H1 (cell line): Measurements from ENCODE around the gene PDZD2. TPM values are rescaled to one million over a fixed set of nuclear protein-coding genes. Genes with fewer than 3 reads are reported as not detected.

ENCODE experiments used
- CTCF ChIA-PET: fragments of 300-600 bp; sonication (Branson Sonifier 250); formaldehyde crosslinking; loops from one replicate; lab custom pipeline; 2021; ENCODE audit not compliant: partially characterized antibody; lab: Charles Lee
- POLR2A ChIA-PET: fragments of 300-600 bp; sonication (Branson Sonifier 250); formaldehyde crosslinking; loops from one replicate; lab custom pipeline; 2021; ENCODE audit warnings: inconsistent platforms; ENCODE audit not compliant: partially characterized antibody; lab: Charles Lee
- DNase-seq, 2 experiments: peaks; one replicate each; pipeline versions ENCODE4 v3.0.0 to v3.0.0-alpha.2; 2010 to 2022; ENCODE audit warnings: low spot score in 2 of 2, low read depth in 1 of 2, mixed read lengths in 1 of 2
- FAIRE-seq: peaks from 2 replicates; lab custom pipeline; 2011; peaks lifted over from hg19 to GRCh38; lab: Jason Lieb, UNC
- H2AFZ ChIP-seq: 2 replicates; pipeline ENCODE4 v1.8.1; 2012; ENCODE audit warnings: low read length, inconsistent platforms
- H2AK5ac ChIP-seq: 2 replicates; pipeline ENCODE4 v1.6.1; 2013; ENCODE audit warnings: low read depth, low read length
- H2BK120ac ChIP-seq: replicated peaks from 2 replicates; pipeline ENCODE3; 2013; ENCODE audit warnings: low read depth, low read length, inconsistent platforms
- H2BK12ac ChIP-seq: 2 replicates; pipeline ENCODE4 v1.6.1; 2013; ENCODE audit warnings: low read depth, low read length
- H2BK15ac ChIP-seq: 2 replicates; pipeline ENCODE4 v1.6.1; 2013; ENCODE audit warnings: low read length
- H2BK20ac ChIP-seq: 2 replicates; pipeline ENCODE4 v1.6.1; 2013; ENCODE audit warnings: low read length
- H2BK5ac ChIP-seq: 2 replicates; pipeline ENCODE4 v1.6.1; 2013; ENCODE audit warnings: low read depth, low read length
- H3K14ac ChIP-seq: 2 replicates; pipeline ENCODE4 v1.6.1; 2013; ENCODE audit warnings: inconsistent platforms; ENCODE audit not compliant: insufficient read length
- H3K18ac ChIP-seq: 2 replicates; pipeline ENCODE4 v1.6.1; 2013; ENCODE audit warnings: low read length; ENCODE audit errors: extremely low read depth
- H3K23ac ChIP-seq: 2 replicates; pipeline ENCODE4 v1.6.1; 2013; ENCODE audit warnings: inconsistent platforms; ENCODE audit not compliant: insufficient read length
- H3K23me2 ChIP-seq: 2 replicates; pipeline ENCODE4 v1.6.1; 2013; ENCODE audit warnings: low read depth, low read length
- H3K27ac ChIP-seq: 2 replicates; pipeline ENCODE4 v1.6.1; 2011; ENCODE audit warnings: low read depth, low read length, inconsistent platforms
- H3K27me3 ChIP-seq, 4 experiments: replicated peaks in 1 of 4; 1 replicate in 1 of 4; 2 replicates in 3 of 4; pipeline versions ENCODE4 v1.6.1 to v1.8.1; 2011 to 2013; ENCODE audit warnings: low read length in 3 of 4, mild to moderate bottlenecking in 3 of 4, inconsistent platforms in 2 of 4, mixed read lengths in 2 of 4, moderate library complexity in 1 of 4; ENCODE audit not compliant: control insufficient read depth in 3 of 4, insufficient read depth in 3 of 4; ENCODE audit errors: extremely low read depth in 1 of 4
- H3K36me3 ChIP-seq, 4 experiments: 2 replicates each; pipeline versions ENCODE4 v1.6.1 to v1.8.1; 2011 to 2013; ENCODE audit warnings: mild to moderate bottlenecking in 4 of 4, low read length in 3 of 4, moderate library complexity in 2 of 4, control low read depth in 1 of 4, inconsistent platforms in 1 of 4; ENCODE audit not compliant: insufficient read depth in 4 of 4, control insufficient read depth in 2 of 4
- H3K4ac ChIP-seq: replicated peaks from 2 replicates; pipeline ENCODE3; 2013; ENCODE audit warnings: low read length, low read depth, mixed read lengths, inconsistent platforms; ENCODE audit not compliant: insufficient read length
- H3K4me1 ChIP-seq, 4 experiments: replicated peaks in 1 of 4; 1 replicate in 1 of 4; 2 replicates in 3 of 4; pipeline versions ENCODE4 v1.6.1 to v1.8.1; 2011 to 2013; ENCODE audit warnings: low read length in 3 of 4, inconsistent platforms in 2 of 4, mixed read lengths in 1 of 4; ENCODE audit not compliant: insufficient read depth in 4 of 4, control insufficient read depth in 3 of 4
- H3K4me2 ChIP-seq, 2 experiments: 2 replicates each; pipeline versions ENCODE4 v1.6.1 to v1.8.1; 2011 to 2013; ENCODE audit warnings: low read depth in 2 of 2, low read length in 2 of 2, control low read depth in 1 of 2, inconsistent platforms in 1 of 2, mild to moderate bottlenecking in 1 of 2; ENCODE audit not compliant: insufficient read depth in 1 of 2
- H3K4me3 ChIP-seq, 4 experiments: fragments of 200-600, 300-600 bp in 1 of 4; sonication (generic), shearing (Covaris generic), sonication (Bioruptor Twin) in 1 of 4; 2 replicates each; pipeline versions ENCODE4 v1.5.1 to v1.8.1; 2011 to 2016; ENCODE audit warnings: low read length in 4 of 4, low read depth in 3 of 4, control low read depth in 2 of 4, inconsistent platforms in 2 of 4, mild to moderate bottlenecking in 2 of 4, mixed read lengths in 1 of 4, moderate library complexity in 1 of 4; ENCODE audit not compliant: insufficient read depth in 2 of 4; ENCODE audit errors: extremely low read depth in 1 of 4
- H3K56ac ChIP-seq: replicated peaks from 2 replicates; pipeline ENCODE3; 2013; ENCODE audit warnings: low read depth, mild to moderate bottlenecking, mixed read lengths, low read length, inconsistent platforms; ENCODE audit not compliant: insufficient read length
- H3K79me1 ChIP-seq: 2 replicates; pipeline ENCODE4 v1.6.1; 2013; ENCODE audit warnings: low read depth, low read length, control low read depth
- H3K79me2 ChIP-seq, 2 experiments: 2 replicates each; pipeline versions ENCODE4 v1.6.1 to v1.8.1; 2012 to 2013; ENCODE audit warnings: low read length in 2 of 2, mild to moderate bottlenecking in 2 of 2, inconsistent platforms in 1 of 2; ENCODE audit not compliant: insufficient read depth in 2 of 2, control insufficient read depth in 1 of 2
- H3K9ac ChIP-seq, 4 experiments: replicated peaks in 1 of 4; 1 replicate in 1 of 4; 2 replicates in 3 of 4; pipeline versions ENCODE4 v1.6.1 to v1.8.1; 2011 to 2013; ENCODE audit warnings: low read depth in 3 of 4, low read length in 3 of 4, control low read depth in 2 of 4, mild to moderate bottlenecking in 2 of 4, moderate library complexity in 2 of 4, inconsistent platforms in 1 of 4; ENCODE audit errors: extremely low read depth in 1 of 4
- H3K9me3 ChIP-seq, 2 experiments: 2 replicates each; pipeline versions ENCODE4 v1.6.1 to v1.8.1; 2012 to 2013; ENCODE audit warnings: mild to moderate bottlenecking in 2 of 2, moderate library complexity in 2 of 2, control low read depth in 1 of 2, inconsistent platforms in 1 of 2, low read depth in 1 of 2, low read length in 1 of 2, mixed read lengths in 1 of 2; ENCODE audit not compliant: insufficient read depth in 2 of 2
- H4K20me1 ChIP-seq, 2 experiments: replicated peaks in 1 of 2; 2 replicates each; pipeline versions ENCODE3 to v1.8.1; 2011 to 2013; ENCODE audit warnings: inconsistent platforms in 2 of 2, low read length in 2 of 2, mild to moderate bottlenecking in 1 of 2; ENCODE audit not compliant: insufficient read depth in 2 of 2, control insufficient read depth in 1 of 2
- H4K5ac ChIP-seq: 2 replicates; pipeline ENCODE4 v1.6.1; 2013; ENCODE audit warnings: low read length, low read depth, mixed read lengths, inconsistent platforms; ENCODE audit not compliant: insufficient read length
- H4K8ac ChIP-seq: 2 replicates; pipeline ENCODE4 v1.8.0; 2013; ENCODE audit warnings: mild to moderate bottlenecking, moderate library complexity, low read length, inconsistent platforms; ENCODE audit not compliant: insufficient read depth; ENCODE audit errors: extremely low read depth
- H4K91ac ChIP-seq: replicated peaks from 2 replicates; pipeline ENCODE3; 2013; ENCODE audit warnings: low read length, mixed read lengths, inconsistent platforms; ENCODE audit not compliant: insufficient read length
- BRCA1 ChIP-seq: IDR thresholded peaks from 2 replicates; pipeline ENCODE4 v1.6.1; 2012; ENCODE audit warnings: low read depth, low read length, improper control_type of control experiment
- CBX8 ChIP-seq: fragments of 300-800, 300-1000 bp; sonication (generic); IDR thresholded peaks from 2 replicates; pipeline ENCODE4 v1.7.1; 2016; ENCODE audit warnings: low read depth, low read length, borderline replicate concordance
- HDAC2 ChIP-seq, 2 experiments: fragments of 300-600 bp in 1 of 2; sonication (generic) in 1 of 2; IDR thresholded peaks; 2 replicates each; pipeline ENCODE4 v1.6.1; 2011 to 2012; ENCODE audit warnings: low read depth in 2 of 2, low read length in 2 of 2, mild to moderate bottlenecking in 2 of 2, moderate library complexity in 2 of 2, borderline replicate concordance in 1 of 2, inconsistent platforms in 1 of 2
- POLR2A ChIP-seq, 2 experiments: IDR thresholded peaks; 1 replicate in 1 of 2; 2 replicates in 1 of 2; pipeline ENCODE4 v1.6.1; 2011; ENCODE audit warnings: low read depth in 2 of 2, low read length in 2 of 2, mild to moderate bottlenecking in 2 of 2; ENCODE audit errors: control extremely low read depth in 1 of 2
- SUZ12 ChIP-seq: fragments of 200-600 bp; sonication (generic); IDR thresholded peaks from 2 replicates; pipeline ENCODE4 v1.6.1; 2012; ENCODE audit warnings: mild to moderate bottlenecking, inconsistent platforms, low read length, moderate library complexity, mixed read lengths
- WGBS, 2 experiments: shearing (Covaris generic) in 1 of 2; methylation state at CpG; one replicate each; pipeline versions ENCODE4 v1.1.6 to v1.1.7; 2013 to 2015; ENCODE audit warnings: low lambda C conversion rate in 2 of 2, mixed read lengths in 2 of 2, inconsistent platforms in 1 of 2, low coverage in 1 of 2, missing lambda C conversion rate in 1 of 2; ENCODE audit not compliant: insufficient replicate concordance in 2 of 2, insufficient coverage in 1 of 2, insufficient read length in 1 of 2; ENCODE audit errors: extremely low coverage in 1 of 2, missing lambda C conversion rate in 1 of 2; 5-methylcytosine and 5-hydroxymethylcytosine counted together
- polyA plus RNA-seq, 7 experiments: library from polyadenylated mRNA; depleted of rRNA in 3 of 7; stranded (reverse) in 5 of 7; unstranded in 2 of 7; fragments of >200 nt in 5 of 7; fragments of 200-250 nt in 2 of 7; gene quantifications; 1 replicate in 5 of 7; 2 replicates in 1 of 7; 4 replicates in 1 of 7; pipeline versions ENCODE4 v1.2.1 to v1.2.3, GENCODE V29; 2011 to 2013; ENCODE audit warnings: missing spikeins in 2 of 7, mixed read lengths in 2 of 7
- total RNA-seq: library from RNA; stranded (reverse); fragmentation: NEBNext Ultra II Directional; extraction: Animal tissue kit (Norgen Biotek cat#: 25700); gene quantifications from 2 replicates; pipeline ENCODE4 v1.2.1, GENCODE V29; 2021

Gene PDZD2
- total and polyA plus RNA-seq, 2 of the 8 experiments (the other 6 are each of a cell fraction or from before 2014, with no cell fraction given) = 1.2 to 6.8 TPM

GRCh38 chr5:31987985-31988710 is 349.2 kb downstream of the PDZD2 start:
- FAIRE-seq = no peak
- Histone ChIP-seq H4K91ac (no peak overlapping the region), H2BK120ac (no peak overlapping the region), H3K23me2 (no peaks in the 10 kb centered on the region), H3K79me2 (no peaks in the 10 kb centered on the region), H3K4me1 (peaks cover 4 to 10% (median 5%) of the 10 kb centered on the region in 4 experiments), H3K79me1 (no peaks in the 10 kb centered on the region), H3K9ac (no peak overlapping the region), H2AFZ (no peak overlapping the region), H3K56ac (no peak overlapping the region), H3K4me2 (no peak overlapping the region), H2AK5ac (peak overlapping the region; percentile 43; the same call in 1 of the 2 replicates), H3K23ac (no peak overlapping the region), H3K27ac (no peak overlapping the region), H3K9me3 (peaks cover 4 to 7% of the 10 kb centered on the region in 2 experiments; a peak in 1 of 4 replicates), H3K27me3 (no peaks in the 10 kb centered on the region), H2BK5ac (no peak overlapping the region), H3K36me3 (no peaks in the 10 kb centered on the region), H3K4ac (no peak overlapping the region), H2BK20ac (no peak overlapping the region; the same call in 1 of the 2 replicates), H4K5ac (no peak overlapping the region), H4K20me1 (no peaks in the 10 kb centered on the region), H3K14ac (no peak overlapping the region), H2BK12ac (peak overlapping the region; percentile 62; the same call in 1 of the 2 replicates), H3K4me3 (no peak overlapping the region), H2BK15ac (no peak overlapping the region), H3K18ac (no peak overlapping the region), H4K8ac (no peak overlapping the region)
- DNase-seq = no peak
- CTCF ChIA-PET = interaction anchor here (0.5 to 1.3 kb wide), 4 partner anchors 9 to 89 kb away, joined by 3 to 5 read pairs (median 4); no protein-coding TSS in a partner anchor
- 91% methylated on average over 7 of the region's 7 CpGs; no CpG with 5 or more reads in 1 of the 2 experiments for WGBS, 2 experiments
- POLR2A ChIA-PET = interaction anchor here (0.8 kb wide), 1 partner anchor 66 kb away, joined by 3 read pairs; no protein-coding TSS in a partner anchor
- no peak for TF ChIP-seq POLR2A (IDR thresholded peaks at IDR 0.05; ENCODE audit: control extremely low read depth in 1 of 2, low read depth in 2 of 2, low read length in 2 of 2)
- no peak for TF ChIP-seq BRCA1
- no peak for TF ChIP-seq HDAC2 (IDR thresholded peaks at IDR 0.05; ENCODE audit: borderline replicate concordance in 1 of 2, low read depth in 2 of 2, low read length in 2 of 2)
- TF ChIP-seq SUZ12 = no peak
- no peak for TF ChIP-seq CBX8
